Epithelial cell of prostate (primary cell): ENCODE data around the gene C5orf24.

ENCODE experiments used
- DNase-seq: peaks from one replicate; pipeline ENCODE4 v3.0.0-alpha.2; 2011; ENCODE audit warnings: low read depth, low spot score
- H3K27ac ChIP-seq: fragments of 450-650 bp; 2 replicates; pipeline ENCODE4 v1.5.1; 2017; ENCODE audit warnings: mild to moderate bottlenecking

The C5orf24 gene

DNA sequence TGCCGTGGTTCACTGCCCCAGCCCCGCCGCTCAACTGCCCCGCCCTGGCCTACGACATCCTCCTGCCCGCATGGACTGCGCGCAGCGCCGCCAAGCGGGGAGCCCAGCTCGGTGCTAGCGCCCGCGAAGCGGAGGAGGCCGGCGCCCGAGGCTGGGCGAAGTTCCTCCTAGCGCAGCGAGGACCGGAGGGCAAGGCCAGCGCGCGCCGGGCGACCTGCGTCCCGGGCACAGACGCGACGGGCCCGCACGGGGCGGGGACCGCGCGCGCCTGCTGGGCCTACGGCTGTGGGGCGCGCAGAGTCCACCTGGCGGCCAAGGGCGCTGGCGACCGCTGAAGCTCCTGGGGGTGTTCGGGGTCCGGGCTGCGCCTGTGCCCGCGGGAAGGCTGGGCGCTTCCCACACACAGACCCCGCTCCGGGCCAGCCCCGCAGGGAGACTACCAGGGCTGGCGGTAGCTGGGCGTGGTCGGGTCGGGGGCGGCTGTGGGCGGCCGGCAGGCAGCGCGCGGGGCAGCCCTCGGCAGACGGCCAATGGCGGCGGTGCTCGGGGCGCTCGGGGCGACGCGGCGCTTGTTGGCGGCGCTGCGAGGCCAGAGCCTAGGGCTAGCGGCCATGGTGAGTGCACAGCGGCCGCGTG is 59.0 kb downstream of the C5orf24 start, which contains the start of gene PCBD2:
TSS of gene PCBD2 (plus strand) at position 522 of the 636 bp plus-strand sequence. CDS start at position 531, 9 bp downstream.
- peak; percentile 40 for DNase-seq
- peak within 1 kb of the TSS; percentile 98 for H3K27ac ChIP-seq

- peak overlapping the region; percentile 98 for H3K27ac ChIP-seq
- no peak for DNase-seq
Observed at GRCh38 chr5:134905246-134905996, 59.7 kb downstream of the C5orf24 start.

DNA sequence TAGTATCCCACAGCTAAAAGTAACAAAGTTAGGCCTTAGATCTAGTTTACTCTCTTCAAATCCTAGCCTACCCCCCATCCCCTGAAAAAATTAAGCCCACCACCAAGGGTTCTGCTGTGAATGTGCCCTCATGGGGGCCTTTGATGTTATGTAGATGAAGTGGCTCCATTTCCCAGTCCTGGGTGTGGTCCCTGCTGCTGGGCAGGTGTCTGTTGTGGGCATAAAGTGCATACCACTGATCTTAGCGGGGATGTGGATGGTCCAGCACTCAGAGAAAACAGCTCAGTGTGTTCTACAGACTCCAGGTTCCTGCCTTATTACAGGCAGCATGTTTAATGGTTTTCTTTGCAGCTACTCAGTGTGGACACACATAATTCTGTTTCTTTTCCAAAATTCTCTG is 61.0 kb downstream of the C5orf24 start:
- no peak for DNase-seq
- H3K27ac ChIP-seq = no peak overlapping the region
